ENCODE results near the gene C1QC. TPM values are rescaled to one million over a fixed set of nuclear protein-coding genes. Genes with fewer than 3 reads are reported as not detected.
"Not testable (repeated sequence)": the region's sequence is repeated elsewhere in the genome, so short reads cannot be mapped to it uniquely, and the experiment has no call there.

C1QC gene
- total RNA-seq, 5 donors from 2014 or later (not counting 1 experiment from before 2014, with no cell fraction given): 0.62 to 1.9 (median 0.96) TPM; not detected in 2

GRCh38 chr1:22673486-22674409 is 30.3 kb downstream of the C1QC start:
- no peaks in the 10 kb centered on the region for H3K9me3 Mint-ChIP-seq
- H3K27ac ChIP-seq (ENCODE audit: low read length): no peak overlapping the region

GRCh38 chr1:22674410-22674749 is 30.9 kb downstream of the C1QC start:
- POLR2A ChIA-PET: no interaction called here
- no peak overlapping the region for H3K27ac ChIP-seq (ENCODE audit: low read length)
- CTCF ChIA-PET: no interaction called here
- DNase-seq (no peak), ATAC-seq (replicated peaks in 1 of 4) (no peak)
- 80% methylated on average over 1 of the region's 1 CpG for WGBS (ENCODE audit: insufficient coverage)
- H3K9me3 ChIP-seq: no peaks in the 10 kb centered on the region
- no peak overlapping the region for H3K4me3 Mint-ChIP-seq
- H3K27me3 Mint-ChIP-seq: peaks cover 24 to 54% of the 10 kb centered on the region in 2 donors
- H3K4me1 ChIP-seq (ENCODE audit: control insufficient read depth in 1 of 2, extremely low read depth in 1 of 2, insufficient read depth in 2 of 2, low read length in 2 of 2): no peaks in the 10 kb centered on the region
- no peak overlapping the region for H3K27ac Mint-ChIP-seq
- H3K36me3 ChIP-seq (ENCODE audit: control insufficient read depth in 2 of 2, extremely low read depth in 1 of 2, insufficient read depth in 1 of 2, low read length in 1 of 2): no peaks in the 10 kb centered on the region
- no peaks in the 10 kb centered on the region for H3K36me3 Mint-ChIP-seq
- H3K27me3 ChIP-seq (replicated peaks in 1 of 2; ENCODE audit: control insufficient read depth in 2 of 2, extremely low read depth in 1 of 2, insufficient read depth in 2 of 2, low read length in 1 of 2): peaks cover 0 to 60% of the 10 kb centered on the region in 2 experiments
- no peaks in the 10 kb centered on the region for H3K4me1 Mint-ChIP-seq
- H3K9me3 Mint-ChIP-seq: no peaks in the 10 kb centered on the region
- no peak overlapping the region for H3K4me3 ChIP-seq (ENCODE audit: control insufficient read depth in 1 of 2, extremely low read depth in 1 of 2, low read length in 1 of 2)

More at GRCh38 chr1:22673486-22674409, 30.3 kb downstream of the C1QC start:
- H3K4me3 ChIP-seq (ENCODE audit: control insufficient read depth in 1 of 2, extremely low read depth in 1 of 2, low read length in 1 of 2): no peak overlapping the region
- 11% methylated on average over 3 of the region's 17 CpGs for WGBS (ENCODE audit: insufficient coverage)
- H3K4me1 Mint-ChIP-seq: no peaks in the 10 kb centered on the region
- no peak overlapping the region for H3K27ac Mint-ChIP-seq
- no peak for ATAC-seq (replicated peaks in 1 of 4)
- ChIA-PET CTCF (no interaction called here), POLR2A (no interaction called here)
- no peaks in the 10 kb centered on the region for H3K36me3 ChIP-seq (ENCODE audit: control insufficient read depth in 2 of 2, extremely low read depth in 1 of 2, insufficient read depth in 1 of 2, low read length in 1 of 2)
- no peak overlapping the region for H3K4me3 Mint-ChIP-seq
- H3K27me3 Mint-ChIP-seq: peaks cover 24 to 58% of the 10 kb centered on the region in 2 donors
- peaks cover 0 to 60% of the 10 kb centered on the region in 2 experiments for H3K27me3 ChIP-seq (replicated peaks in 1 of 2; ENCODE audit: control insufficient read depth in 2 of 2, extremely low read depth in 1 of 2, insufficient read depth in 2 of 2, low read length in 1 of 2)
- no peak for DNase-seq
- H3K36me3 Mint-ChIP-seq: no peaks in the 10 kb centered on the region
- H3K9me3 ChIP-seq: no peaks in the 10 kb centered on the region
- H3K4me1 ChIP-seq (ENCODE audit: control insufficient read depth in 1 of 2, extremely low read depth in 1 of 2, insufficient read depth in 2 of 2, low read length in 2 of 2): no peaks in the 10 kb centered on the region

GRCh38 chr1:22676151-22676550 is 32.7 kb downstream of the C1QC start:
- POLR2A ChIA-PET; H3K27ac ChIP-seq (ENCODE audit: low read length); H3K4me1 ChIP-seq (ENCODE audit: control insufficient read depth in 1 of 2, extremely low read depth in 1 of 2, insufficient read depth in 2 of 2, low read length in 2 of 2); DNase-seq; H3K27ac Mint-ChIP-seq; H3K9me3 Mint-ChIP-seq; H3K9me3 ChIP-seq; H3K4me1 Mint-ChIP-seq; H3K4me3 ChIP-seq (ENCODE audit: control insufficient read depth in 1 of 2, extremely low read depth in 1 of 2, low read length in 1 of 2); H3K4me3 Mint-ChIP-seq; H3K36me3 ChIP-seq (ENCODE audit: control insufficient read depth in 2 of 2, extremely low read depth in 1 of 2, insufficient read depth in 1 of 2, low read length in 1 of 2); H3K36me3 Mint-ChIP-seq; ATAC-seq (replicated peaks in 1 of 4): not testable (repeated sequence)
- H3K27me3 ChIP-seq (replicated peaks in 1 of 2; ENCODE audit: control insufficient read depth in 2 of 2, extremely low read depth in 1 of 2, insufficient read depth in 2 of 2, low read length in 1 of 2): peaks cover 0 to 62% of the 10 kb centered on the region in 2 experiments
- CTCF ChIA-PET: interaction anchor here in 1 of 2 donors (0.7 kb wide), 1 partner anchor 24 kb away, joined by 4 read pairs; no protein-coding TSS in a partner anchor
- WGBS (ENCODE audit: insufficient coverage): 89% methylated on average over 12 of the region's 15 CpGs
- peaks cover 24 to 40% of the 10 kb centered on the region in 2 donors for H3K27me3 Mint-ChIP-seq

GRCh38 chr1:22676916-22677583 is 33.6 kb downstream of the C1QC start:
- no peaks in the 10 kb centered on the region for H3K36me3 Mint-ChIP-seq
- Histone ChIP-seq H3K4me1 (ENCODE audit: control insufficient read depth in 1 of 2, extremely low read depth in 1 of 2, insufficient read depth in 2 of 2, low read length in 2 of 2) (no peaks in the 10 kb centered on the region), H3K9me3 (no peaks in the 10 kb centered on the region), H3K27ac (ENCODE audit: low read length) (no peak overlapping the region), H3K36me3 (ENCODE audit: control insufficient read depth in 2 of 2, extremely low read depth in 1 of 2, insufficient read depth in 1 of 2, low read length in 1 of 2) (no peaks in the 10 kb centered on the region), H3K4me3 (ENCODE audit: control insufficient read depth in 1 of 2, extremely low read depth in 1 of 2, low read length in 1 of 2) (no peak overlapping the region), H3K27me3 (replicated peaks in 1 of 2; ENCODE audit: control insufficient read depth in 2 of 2, extremely low read depth in 1 of 2, insufficient read depth in 2 of 2, low read length in 1 of 2) (peaks cover 0 to 57% of the 10 kb centered on the region in 2 experiments)
- 85% methylated on average over 27 of the region's 37 CpGs for WGBS (ENCODE audit: insufficient coverage)
- ChIA-PET POLR2A (no interaction called here), CTCF (no interaction called here)
- peaks cover 23 to 32% of the 10 kb centered on the region in 2 donors for H3K27me3 Mint-ChIP-seq
- ATAC-seq (replicated peaks in 1 of 4) (no peak), DNase-seq (no peak)
- no peaks in the 10 kb centered on the region for H3K9me3 Mint-ChIP-seq
- H3K4me3 Mint-ChIP-seq: no peak overlapping the region
- no peaks in the 10 kb centered on the region for H3K4me1 Mint-ChIP-seq
- no peak overlapping the region for H3K27ac Mint-ChIP-seq

- no peaks in the 10 kb centered on the region for H3K9me3 Mint-ChIP-seq
- Histone ChIP-seq H3K27ac (ENCODE audit: low read length) (no peak overlapping the region), H3K36me3 (ENCODE audit: control insufficient read depth in 2 of 2, extremely low read depth in 1 of 2, insufficient read depth in 1 of 2, low read length in 1 of 2) (no peaks in the 10 kb centered on the region), H3K4me3 (ENCODE audit: control insufficient read depth in 1 of 2, extremely low read depth in 1 of 2, low read length in 1 of 2) (no peak overlapping the region), H3K4me1 (ENCODE audit: control insufficient read depth in 1 of 2, extremely low read depth in 1 of 2, insufficient read depth in 2 of 2, low read length in 2 of 2) (no peaks in the 10 kb centered on the region), H3K9me3 (no peaks in the 10 kb centered on the region), H3K27me3 (replicated peaks in 1 of 2; ENCODE audit: control insufficient read depth in 2 of 2, extremely low read depth in 1 of 2, insufficient read depth in 2 of 2, low read length in 1 of 2) (peaks cover 0 to 50% of the 10 kb centered on the region in 2 experiments)
- H3K27me3 Mint-ChIP-seq: peaks cover 14 to 20% of the 10 kb centered on the region in 2 donors
- H3K4me1 Mint-ChIP-seq: no peaks in the 10 kb centered on the region
- no peak overlapping the region for H3K4me3 Mint-ChIP-seq
- ATAC-seq (replicated peaks in 1 of 4) (no peak), DNase-seq (no peak)
- 93% methylated on average over 10 of the region's 13 CpGs for WGBS (ENCODE audit: insufficient coverage)
- no peaks in the 10 kb centered on the region for H3K36me3 Mint-ChIP-seq
- ChIA-PET CTCF (no interaction called here), POLR2A (no interaction called here)
- no peak overlapping the region for H3K27ac Mint-ChIP-seq
These were observed 34.8 kb downstream of the C1QC start for GRCh38 chr1:22677931-22678896.

GRCh38 chr1:22680726-22681125 is 37.3 kb downstream of the C1QC start:
- Histone ChIP-seq H3K4me3 (ENCODE audit: control insufficient read depth in 1 of 2, extremely low read depth in 1 of 2, low read length in 1 of 2) (no peak overlapping the region), H3K27me3 (replicated peaks in 1 of 2; ENCODE audit: control insufficient read depth in 2 of 2, extremely low read depth in 1 of 2, insufficient read depth in 2 of 2, low read length in 1 of 2) (peaks cover 0 to 53% of the 10 kb centered on the region in 2 experiments), H3K27ac (ENCODE audit: low read length) (no peak overlapping the region), H3K4me1 (ENCODE audit: control insufficient read depth in 1 of 2, extremely low read depth in 1 of 2, insufficient read depth in 2 of 2, low read length in 2 of 2) (no peaks in the 10 kb centered on the region), H3K36me3 (ENCODE audit: control insufficient read depth in 2 of 2, extremely low read depth in 1 of 2, insufficient read depth in 1 of 2, low read length in 1 of 2) (no peaks in the 10 kb centered on the region), H3K9me3 (no peaks in the 10 kb centered on the region)
- ChIA-PET CTCF (no interaction called here), POLR2A (no interaction called here)
- Mint-ChIP-seq H3K4me3 (no peak overlapping the region), H3K4me1 (no peaks in the 10 kb centered on the region), H3K36me3 (no peaks in the 10 kb centered on the region), H3K27me3 (peaks cover 11 to 22% of the 10 kb centered on the region in 2 donors), H3K27ac (no peak overlapping the region), H3K9me3 (no peaks in the 10 kb centered on the region)
- ATAC-seq (replicated peaks in 1 of 4): no peak
- WGBS (ENCODE audit: insufficient coverage): 87% methylated on average over 6 of the region's 9 CpGs
- DNase-seq: no peak

Measured in T-cell (primary cell).